GM10266 (cell line): Measurements from ENCODE around the gene RNF169.

Experiments used
- DNase-seq: peaks from one replicate; pipeline ENCODE4 v3.0.0; 2012; ENCODE audit errors: extremely low spot score
- TF ChIP-seq, protein P1 (sequence below): IDR thresholded peaks from 2 replicates; pipeline ENCODE4 v1.5.1; 2012; ENCODE audit warnings: mild to moderate bottlenecking, low read depth; ENCODE audit not compliant: control insufficient read depth, insufficient read depth; ENCODE audit errors: missing control alignments

RNF169 gene

DNA sequence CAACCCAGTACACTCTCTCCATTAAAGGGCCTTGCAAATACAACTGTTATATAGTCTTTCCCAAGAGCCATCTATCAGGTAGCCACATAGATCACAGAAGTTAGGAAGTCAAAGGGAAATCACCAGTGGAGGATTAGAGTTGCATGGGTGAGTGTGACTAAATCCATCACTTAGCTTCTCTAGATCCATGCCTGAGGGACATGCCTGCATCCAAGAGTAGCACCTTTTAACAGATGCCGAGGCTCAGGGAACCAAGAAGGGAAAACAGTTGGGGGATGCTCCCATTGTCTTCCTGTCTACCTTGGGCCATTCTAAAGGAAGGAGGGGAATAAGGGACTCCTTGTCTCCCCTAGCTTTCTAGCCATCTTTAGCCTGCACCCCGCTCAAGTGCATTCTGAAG lies 122.4 kb downstream of the RNF169 start:
- no peak for DNase-seq
- TF ChIP-seq, protein P1, sequence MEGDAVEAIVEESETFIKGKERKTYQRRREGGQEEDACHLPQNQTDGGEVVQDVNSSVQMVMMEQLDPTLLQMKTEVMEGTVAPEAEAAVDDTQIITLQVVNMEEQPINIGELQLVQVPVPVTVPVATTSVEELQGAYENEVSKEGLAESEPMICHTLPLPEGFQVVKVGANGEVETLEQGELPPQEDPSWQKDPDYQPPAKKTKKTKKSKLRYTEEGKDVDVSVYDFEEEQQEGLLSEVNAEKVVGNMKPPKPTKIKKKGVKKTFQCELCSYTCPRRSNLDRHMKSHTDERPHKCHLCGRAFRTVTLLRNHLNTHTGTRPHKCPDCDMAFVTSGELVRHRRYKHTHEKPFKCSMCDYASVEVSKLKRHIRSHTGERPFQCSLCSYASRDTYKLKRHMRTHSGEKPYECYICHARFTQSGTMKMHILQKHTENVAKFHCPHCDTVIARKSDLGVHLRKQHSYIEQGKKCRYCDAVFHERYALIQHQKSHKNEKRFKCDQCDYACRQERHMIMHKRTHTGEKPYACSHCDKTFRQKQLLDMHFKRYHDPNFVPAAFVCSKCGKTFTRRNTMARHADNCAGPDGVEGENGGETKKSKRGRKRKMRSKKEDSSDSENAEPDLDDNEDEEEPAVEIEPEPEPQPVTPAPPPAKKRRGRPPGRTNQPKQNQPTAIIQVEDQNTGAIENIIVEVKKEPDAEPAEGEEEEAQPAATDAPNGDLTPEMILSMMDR: no peak

DNA sequence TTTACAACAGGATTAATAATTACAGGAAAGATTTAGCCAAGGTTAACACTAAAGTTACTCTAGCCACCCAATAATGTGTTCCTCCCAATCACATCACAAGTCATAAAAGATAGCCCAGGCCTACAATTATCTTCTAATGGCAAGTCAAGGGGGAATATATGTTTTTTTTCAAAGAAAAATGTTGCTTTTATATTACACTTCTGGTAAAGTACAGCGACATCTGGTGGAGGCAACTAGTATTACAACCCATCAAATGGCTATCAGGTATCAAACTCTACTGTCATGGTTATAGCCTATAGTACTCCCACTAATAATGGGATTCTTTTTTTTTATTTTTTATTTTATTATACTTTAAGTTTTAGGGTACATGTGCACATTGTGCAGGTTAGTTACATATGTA lies 128.5 kb downstream of the RNF169 start:
- TF ChIP-seq, protein P1: peak; percentile 28
- DNase-seq: no peak
